Gastrocnemius medialis (tissue), 4 donors: ENCODE data around the gene MLXIPL.
"Not testable (repeated sequence)": the region's sequence is repeated elsewhere in the genome, so short reads cannot be mapped to it uniquely, and the experiment has no call there.

ENCODE experiments used
- CTCF ChIP-seq, 5 experiments: fragments of 450-650 bp in 3 of 5; fragments of 200-600 bp in 2 of 5; sonication (generic) in 2 of 5; IDR thresholded peaks in 4 of 5; conservative IDR thresholded peaks in 1 of 5; 1 replicate in 4 of 5; 2 replicates in 1 of 5; pipeline ENCODE4 v1.5.1; 2016 to 2019; ENCODE audit warnings: antibody characterized with exemption in 5 of 5, mild to moderate bottlenecking in 3 of 5, moderate library complexity in 3 of 5
- POLR2A ChIP-seq, 2 donors: fragments of 450-650 bp; IDR thresholded peaks; one replicate each; pipeline ENCODE4 v1.6.1; 2017; ENCODE audit warnings: antibody characterized with exemption in 2 of 2, mild to moderate bottlenecking in 2 of 2, moderate library complexity in 2 of 2

GRCh38 chr7:73655309-73655708 lies 31.0 kb upstream of the MLXIPL start:
- TF ChIP-seq POLR2A (IDR thresholded peaks at IDR 0.05); CTCF (IDR thresholded peaks at IDR 0.05 in 4 of 5, conservative IDR thresholded peaks at IDR 0.05 in 1 of 5): not testable (repeated sequence)
